BJ (cell line): Measurements from ENCODE around the gene TUBA3D. TPM values are rescaled to one million over a fixed set of nuclear protein-coding genes. Genes with fewer than 3 reads are reported as not detected.
"Not testable (repeated sequence)": the region's sequence is repeated elsewhere in the genome, so short reads cannot be mapped to it uniquely, and the experiment has no call there.

ENCODE experiments used
- CTCF ChIA-PET: fragments of 350-600 bp; formaldehyde crosslinking; extraction: SDS; loops from one replicate; lab custom pipeline; 2021; ENCODE audit warnings: antibody characterized with exemption, inconsistent platforms; lab: Yijun Ruan, JAX
- POLR2A ChIA-PET: fragments of 300-600 bp; sonication (Branson Sonifier 250); formaldehyde crosslinking; extraction: SDS; loops from one replicate; lab custom pipeline; 2021; ENCODE audit warnings: antibody characterized with exemption; lab: Charles Lee
- DNase-seq: peaks from one replicate; pipeline ENCODE4 v3.0.0-alpha.2; 2011; ENCODE audit warnings: low read depth
- H3K27me3 ChIP-seq: 2 replicates; pipeline ENCODE4 v1.6.0; 2011; ENCODE audit warnings: low read length; ENCODE audit not compliant: control insufficient read depth, insufficient read depth
- H3K36me3 ChIP-seq: 2 replicates; pipeline ENCODE4 v1.5.1; 2011; ENCODE audit warnings: low read length; ENCODE audit not compliant: control insufficient read depth, insufficient read depth
- H3K4me3 ChIP-seq: 2 replicates; pipeline ENCODE4 v1.5.1; 2011; ENCODE audit warnings: low read depth, mild to moderate bottlenecking, control low read depth, low read length
- polyA plus RNA-seq: library from polyadenylated mRNA; depleted of rRNA; stranded (reverse); fragments of >200 nt; gene quantifications from 2 replicates; pipeline ENCODE4 v1.2.3, GENCODE V29; 2011
- TF ChIP-seq, protein P1 (sequence below): IDR thresholded peaks from 2 replicates; pipeline ENCODE4 v1.5.1; 2011; ENCODE audit warnings: low read depth, mild to moderate bottlenecking, control low read depth, inconsistent platforms, low read length, moderate library complexity; ENCODE audit not compliant: insufficient read depth

TUBA3D gene
- polyA plus RNA-seq, 1 experiment, result not detected

DNA sequence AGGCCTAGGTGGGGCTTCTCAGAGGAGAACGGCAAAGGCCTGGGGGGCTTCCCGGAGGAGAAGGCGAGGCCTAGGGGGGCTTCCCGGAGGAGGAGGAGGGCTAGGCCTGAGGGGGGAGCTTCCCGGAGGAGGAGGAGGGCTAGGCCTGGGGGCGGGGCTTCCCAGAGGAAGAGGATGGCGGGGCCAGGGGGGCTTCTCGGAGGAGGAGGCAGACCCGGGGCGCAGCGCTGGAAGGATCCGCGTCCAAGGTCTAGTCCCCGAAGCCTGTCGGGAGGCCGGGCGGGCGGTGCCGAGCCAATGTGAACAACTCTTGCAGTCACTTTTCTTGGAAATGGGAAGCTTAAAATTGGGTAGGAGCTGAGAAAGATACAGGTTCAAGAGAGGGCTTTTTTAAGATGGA, 30.0 kb upstream of the TUBA3D start:
- no peak for DNase-seq
- H3K4me3 ChIP-seq, result no peak overlapping the region
- no peaks in the 10 kb centered on the region for H3K27me3 ChIP-seq
- TF ChIP-seq, protein P1, sequence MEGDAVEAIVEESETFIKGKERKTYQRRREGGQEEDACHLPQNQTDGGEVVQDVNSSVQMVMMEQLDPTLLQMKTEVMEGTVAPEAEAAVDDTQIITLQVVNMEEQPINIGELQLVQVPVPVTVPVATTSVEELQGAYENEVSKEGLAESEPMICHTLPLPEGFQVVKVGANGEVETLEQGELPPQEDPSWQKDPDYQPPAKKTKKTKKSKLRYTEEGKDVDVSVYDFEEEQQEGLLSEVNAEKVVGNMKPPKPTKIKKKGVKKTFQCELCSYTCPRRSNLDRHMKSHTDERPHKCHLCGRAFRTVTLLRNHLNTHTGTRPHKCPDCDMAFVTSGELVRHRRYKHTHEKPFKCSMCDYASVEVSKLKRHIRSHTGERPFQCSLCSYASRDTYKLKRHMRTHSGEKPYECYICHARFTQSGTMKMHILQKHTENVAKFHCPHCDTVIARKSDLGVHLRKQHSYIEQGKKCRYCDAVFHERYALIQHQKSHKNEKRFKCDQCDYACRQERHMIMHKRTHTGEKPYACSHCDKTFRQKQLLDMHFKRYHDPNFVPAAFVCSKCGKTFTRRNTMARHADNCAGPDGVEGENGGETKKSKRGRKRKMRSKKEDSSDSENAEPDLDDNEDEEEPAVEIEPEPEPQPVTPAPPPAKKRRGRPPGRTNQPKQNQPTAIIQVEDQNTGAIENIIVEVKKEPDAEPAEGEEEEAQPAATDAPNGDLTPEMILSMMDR, result no peak
- ChIA-PET CTCF (no interaction called here), POLR2A (no interaction called here)
- H3K36me3 ChIP-seq, result no peaks in the 10 kb centered on the region

DNA sequence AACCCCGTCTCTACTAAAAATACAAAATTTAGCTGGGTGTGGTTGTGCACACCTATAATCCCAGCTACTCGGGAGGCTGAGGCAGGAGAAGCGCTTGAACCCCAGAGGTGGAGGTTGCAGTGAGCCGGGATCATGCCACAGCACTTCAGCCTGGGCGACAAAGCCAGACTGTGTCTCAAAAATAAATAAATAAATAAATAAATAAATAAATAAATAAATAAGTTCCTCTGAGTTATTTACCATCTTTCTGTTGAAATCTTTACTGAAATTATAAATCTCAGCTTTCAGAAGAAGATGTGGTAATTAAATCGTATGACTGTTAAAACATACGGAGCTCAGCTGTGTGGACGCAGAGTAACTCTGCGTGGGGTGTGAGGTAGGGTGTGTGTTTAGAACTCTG, 27.9 kb upstream of the TUBA3D start:
- DNase-seq, H3K4me3 ChIP-seq, H3K27me3 ChIP-seq, POLR2A ChIA-PET, H3K36me3 ChIP-seq, CTCF ChIA-PET: not testable (repeated sequence)

DNA sequence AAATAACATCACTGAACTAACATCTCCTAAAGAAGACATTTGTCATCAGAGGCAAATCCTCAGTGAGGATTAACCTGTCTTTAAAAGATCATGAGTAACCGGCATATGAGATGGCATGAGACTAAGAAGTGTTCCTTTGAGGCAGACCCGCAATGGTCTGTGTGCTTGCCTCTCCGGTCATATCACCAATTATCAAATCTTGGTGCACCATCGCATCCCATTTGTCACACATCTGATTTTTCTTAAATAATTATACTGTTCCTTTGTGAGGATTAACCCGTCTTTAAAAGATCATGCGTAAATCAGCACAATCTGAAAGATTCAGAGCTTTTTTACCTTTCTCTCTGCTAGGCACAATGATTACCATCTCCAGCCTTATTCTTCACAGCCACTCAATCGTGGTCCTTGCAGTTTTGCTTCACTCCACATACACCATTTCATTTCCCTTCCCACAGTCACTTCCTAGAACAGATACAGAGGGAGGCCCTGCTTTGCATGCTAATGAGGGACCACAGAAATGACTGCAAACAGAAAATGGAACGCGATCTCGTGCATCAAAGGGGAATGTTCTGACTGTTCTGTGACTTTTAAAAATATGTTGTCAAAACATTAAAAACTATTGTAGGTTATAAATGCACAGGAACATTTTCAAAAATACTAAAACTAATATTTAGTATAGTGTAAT, 24.5 kb upstream of the TUBA3D start:
- POLR2A ChIA-PET, H3K36me3 ChIP-seq, H3K27me3 ChIP-seq, H3K4me3 ChIP-seq, CTCF ChIA-PET, DNase-seq: not testable (repeated sequence)

DNA sequence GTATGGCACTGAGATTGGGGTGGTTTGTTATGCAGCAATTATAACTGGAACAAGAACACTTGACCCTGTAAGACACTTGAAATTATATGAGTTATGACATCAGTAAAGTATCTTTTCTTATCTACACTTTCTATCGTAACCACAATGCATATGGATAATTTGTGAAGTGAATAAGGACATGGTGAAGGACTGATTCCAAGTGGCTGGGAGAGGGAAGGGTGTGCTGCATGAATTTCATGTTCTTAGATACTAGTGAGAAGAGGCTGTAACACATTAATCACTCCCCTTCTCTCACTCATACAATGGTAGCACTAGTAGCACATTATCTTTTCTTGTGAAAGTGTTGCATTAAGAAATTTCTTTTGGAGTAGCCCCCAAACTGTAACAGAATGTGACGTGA, 21.0 kb upstream of the TUBA3D start:
- H3K36me3 ChIP-seq, H3K27me3 ChIP-seq, CTCF ChIA-PET, DNase-seq, H3K4me3 ChIP-seq, POLR2A ChIA-PET: not testable (repeated sequence)

DNA sequence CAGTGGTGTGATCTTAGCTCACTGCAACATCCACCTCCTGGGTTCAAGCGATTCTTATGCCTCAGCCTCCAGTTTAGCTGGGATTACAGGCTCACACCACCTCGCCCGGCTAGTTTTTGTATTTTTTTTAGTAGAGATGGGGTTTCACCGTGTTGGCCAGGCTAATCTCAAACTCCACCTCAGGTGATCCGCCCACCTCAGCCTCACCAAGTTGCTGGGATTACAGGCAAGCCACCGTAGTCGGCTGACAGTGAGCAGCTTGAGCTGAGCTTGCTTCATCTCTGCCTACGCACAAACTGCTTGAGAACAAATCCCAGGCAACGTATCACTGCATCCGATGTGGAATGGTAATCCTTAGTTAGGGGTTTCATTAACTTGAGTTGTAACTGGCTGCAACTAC, 8.2 kb upstream of the TUBA3D start:
- POLR2A ChIA-PET, DNase-seq, CTCF ChIA-PET, H3K27me3 ChIP-seq, H3K4me3 ChIP-seq, H3K36me3 ChIP-seq: not testable (repeated sequence)

DNA sequence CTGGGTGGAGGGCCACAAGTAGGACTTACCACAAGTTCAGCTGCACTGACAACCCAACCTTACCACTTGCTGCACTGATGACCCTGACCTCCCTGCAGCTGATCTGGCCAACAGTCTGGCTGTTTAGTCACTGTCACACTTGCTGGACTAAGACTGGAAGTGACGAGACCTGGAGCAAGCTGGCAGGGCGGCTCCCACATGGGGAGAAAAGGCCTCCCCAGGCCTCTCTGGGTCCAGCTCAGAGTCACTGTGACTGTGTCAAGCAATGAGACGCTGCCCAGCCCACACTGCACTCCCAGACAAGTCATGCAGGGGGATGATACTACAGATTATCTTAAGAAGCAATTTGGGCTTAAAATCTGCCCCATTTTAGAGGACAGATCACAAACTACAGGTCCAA, 5.0 kb upstream of the TUBA3D start:
- H3K4me3 ChIP-seq, POLR2A ChIA-PET, DNase-seq, H3K36me3 ChIP-seq, CTCF ChIA-PET, H3K27me3 ChIP-seq: not testable (repeated sequence)

DNA sequence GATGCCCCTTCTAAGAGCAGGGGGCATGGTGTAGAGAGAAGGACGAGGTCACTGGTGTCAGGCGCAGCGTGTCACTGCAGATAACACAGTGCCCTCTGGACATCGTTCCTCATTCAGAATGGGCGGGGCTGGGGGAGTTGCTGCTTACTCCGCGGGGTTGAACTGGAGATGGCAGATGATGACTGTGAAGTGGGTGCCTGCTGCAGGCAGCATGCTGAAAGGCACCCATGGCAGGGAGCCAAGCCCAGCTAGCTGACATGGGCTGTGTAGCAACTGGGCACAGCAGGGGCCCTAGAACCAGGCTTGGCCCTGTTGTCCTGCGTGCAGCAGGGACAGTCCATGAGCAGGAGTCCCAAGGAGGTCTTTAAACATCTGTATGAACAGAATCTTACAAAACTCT, 4.3 kb upstream of the TUBA3D start:
- DNase-seq, CTCF ChIA-PET, H3K4me3 ChIP-seq, H3K36me3 ChIP-seq, POLR2A ChIA-PET, H3K27me3 ChIP-seq: not testable (repeated sequence)

DNA sequence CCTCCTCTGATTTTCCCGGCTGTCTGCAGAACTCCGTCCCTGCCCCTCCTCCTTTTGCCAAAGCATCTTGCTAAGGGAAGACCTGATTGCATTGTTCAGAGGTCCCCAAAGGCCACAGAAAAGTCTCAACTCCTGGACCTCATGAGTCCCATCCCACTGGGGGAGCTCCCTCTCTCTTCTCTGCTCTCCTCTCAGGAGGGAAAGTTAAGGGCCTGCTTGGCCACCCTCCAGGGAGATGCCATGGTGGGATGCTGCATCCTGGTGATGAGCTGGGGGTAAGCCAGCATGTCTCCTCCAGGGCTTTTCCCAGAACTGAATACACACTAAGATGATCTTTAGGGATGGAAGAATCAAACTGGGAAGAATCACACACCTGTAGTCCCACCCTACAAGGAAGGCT, 2.7 kb upstream of the TUBA3D start:
- DNase-seq, CTCF ChIA-PET, H3K27me3 ChIP-seq, H3K4me3 ChIP-seq, H3K36me3 ChIP-seq, POLR2A ChIA-PET: not testable (repeated sequence)

DNA sequence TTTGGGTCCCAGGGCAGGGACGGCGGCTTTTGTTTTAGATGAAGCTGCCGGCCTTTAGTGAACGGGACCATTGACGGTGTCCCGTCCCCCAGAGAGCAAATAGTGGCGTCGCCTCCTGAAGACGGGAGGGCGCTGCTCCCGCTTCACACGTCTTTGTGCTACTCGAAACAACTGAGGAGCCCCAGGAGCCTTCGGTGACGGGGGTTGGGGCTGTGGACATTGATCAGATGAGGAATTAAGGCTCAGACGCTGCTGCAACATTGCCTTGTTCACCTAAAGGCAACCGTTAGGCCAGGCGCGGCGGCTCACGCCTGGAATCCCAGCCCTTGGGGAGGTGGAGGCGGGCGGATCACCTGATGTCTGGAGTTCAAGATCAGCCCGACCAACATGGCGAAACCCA, 444 bp downstream of the TUBA3D start:
- POLR2A ChIA-PET, CTCF ChIA-PET, H3K36me3 ChIP-seq, H3K4me3 ChIP-seq, DNase-seq, H3K27me3 ChIP-seq: not testable (repeated sequence)

DNA sequence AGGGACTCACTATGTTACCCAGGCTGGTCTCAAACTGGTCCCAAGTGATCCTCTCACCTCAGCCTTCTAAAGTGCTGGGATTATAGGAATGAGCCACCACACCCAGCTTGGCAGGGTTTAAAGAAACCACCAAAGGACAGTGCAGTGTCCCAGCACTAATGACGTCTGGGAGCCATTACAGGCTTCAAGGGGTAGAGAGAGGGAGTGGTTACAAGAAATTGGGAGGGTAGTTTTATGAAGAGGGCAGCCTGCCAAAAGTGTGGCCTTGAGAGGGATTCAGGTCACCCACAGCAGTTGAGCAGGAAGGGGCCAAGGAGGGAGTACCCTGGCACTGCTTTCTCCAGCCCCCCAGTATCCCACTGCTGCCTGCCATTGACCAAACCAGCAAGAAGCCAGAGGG, 1.3 kb downstream of the TUBA3D start:
- POLR2A ChIA-PET, CTCF ChIA-PET, DNase-seq: not testable (repeated sequence)

DNA sequence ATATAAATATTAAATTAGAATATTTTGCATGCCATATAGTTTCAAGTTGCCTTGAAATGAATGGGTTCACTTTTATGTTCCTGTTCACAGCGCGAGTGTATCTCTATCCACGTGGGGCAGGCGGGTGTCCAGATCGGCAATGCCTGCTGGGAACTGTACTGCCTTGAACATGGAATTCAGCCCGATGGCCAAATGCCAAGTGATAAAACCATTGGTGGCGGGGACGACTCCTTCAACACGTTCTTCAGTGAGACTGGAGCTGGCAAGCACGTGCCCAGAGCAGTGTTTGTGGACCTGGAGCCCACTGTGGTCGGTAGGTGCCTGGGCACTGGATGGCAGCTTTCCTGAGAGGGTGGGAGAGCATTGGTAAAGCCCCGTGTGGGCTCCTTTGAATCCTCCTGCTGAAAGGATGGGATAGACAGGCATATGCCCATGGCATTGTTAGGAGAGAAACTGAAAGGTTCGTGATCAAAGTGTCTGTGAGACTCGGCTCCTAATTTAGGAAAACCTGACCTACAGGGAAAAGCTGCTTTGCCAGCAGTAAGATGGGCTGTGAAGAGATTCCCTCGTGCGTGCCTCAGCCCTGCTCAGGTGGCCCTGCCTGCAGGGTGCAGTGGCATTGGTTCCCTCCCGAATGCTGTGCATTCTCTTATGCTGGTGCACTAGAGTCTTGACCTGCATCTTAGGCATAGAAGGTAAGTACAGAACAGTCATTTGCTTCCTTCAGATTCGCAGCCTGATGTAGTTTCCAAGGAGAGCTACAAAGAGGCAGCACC, 2.3 kb downstream of the TUBA3D start:
- POLR2A ChIA-PET, DNase-seq, H3K36me3 ChIP-seq, H3K4me3 ChIP-seq, CTCF ChIA-PET, H3K27me3 ChIP-seq: not testable (repeated sequence)

More for the DNA sequence above, 1.3 kb downstream of the TUBA3D start:
- H3K36me3 ChIP-seq, H3K27me3 ChIP-seq, H3K4me3 ChIP-seq: not testable (repeated sequence)

DNA sequence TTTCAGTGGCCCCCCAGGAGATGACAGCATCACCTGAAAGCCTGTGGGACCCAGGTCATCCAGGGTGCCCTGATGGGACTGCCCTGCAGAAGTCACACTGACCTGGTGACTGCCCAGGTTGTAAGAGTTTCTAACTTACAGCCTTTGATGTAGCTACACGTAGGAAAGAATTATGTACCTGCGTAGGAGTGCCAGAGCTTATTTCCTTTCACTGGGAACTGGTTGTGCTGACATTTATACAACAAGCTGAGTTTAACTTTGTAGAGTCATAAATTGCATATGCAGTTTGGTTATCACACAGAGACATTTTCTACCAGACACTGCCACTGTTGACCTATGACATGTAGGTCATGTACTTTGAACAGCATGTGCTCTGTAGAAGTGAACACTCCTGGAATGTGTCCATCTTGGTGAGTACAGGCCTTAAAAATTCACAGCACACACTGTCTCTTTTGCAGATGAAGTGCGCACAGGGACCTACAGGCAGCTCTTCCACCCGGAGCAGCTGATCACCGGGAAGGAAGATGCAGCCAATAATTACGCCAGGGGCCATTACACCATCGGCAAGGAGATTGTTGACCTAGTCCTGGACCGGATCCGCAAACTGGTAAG, 3.0 kb downstream of the TUBA3D start:
- H3K36me3 ChIP-seq, POLR2A ChIA-PET, H3K4me3 ChIP-seq, DNase-seq, H3K27me3 ChIP-seq: not testable (repeated sequence)
- CTCF ChIA-PET, result interaction anchor here (1.2 kb wide), 1 partner anchor 13 kb away, joined by 3 read pairs; the partner anchor contains the start of gene MZT2A
